Breast epithelium (tissue), 4 donors: Measurements from ENCODE around the gene IL19. TPM values are rescaled to one million over a fixed set of nuclear protein-coding genes. Genes with fewer than 3 reads are reported as not detected.

Source experiments
- DNase-seq, 2 donors: peaks; one replicate each; pipeline ENCODE4 v3.0.0-alpha.2; 2019; ENCODE audit warnings: low spot score in 2 of 2
- H3K27ac ChIP-seq, 2 donors: fragments of 200-600 bp; sonication (generic) in 1 of 2; one replicate each; pipeline ENCODE4 v1.5.1; 2016 to 2019; ENCODE audit warnings: mild to moderate bottlenecking in 1 of 2
- H3K27me3 ChIP-seq, 2 donors: fragments of 200-600 bp; sonication (generic) in 1 of 2; one replicate each; pipeline versions ENCODE4 v1.5.1 to v1.6.0; 2017 to 2019; ENCODE audit warnings: control low read depth in 1 of 2, mild to moderate bottlenecking in 1 of 2
- H3K36me3 ChIP-seq: fragments of 200-600 bp; one replicate; pipeline ENCODE4 v1.5.1; 2019
- H3K4me1 ChIP-seq, 2 donors: fragments of 200-600 bp; sonication (generic); one replicate each; pipeline ENCODE4 v1.5.1; 2016 to 2019; ENCODE audit warnings: control low read depth in 1 of 2
- H3K4me3 ChIP-seq, 3 donors: fragments of 200-600 bp; sonication (generic); 1 replicate in 2 of 3; 2 replicates in 1 of 3; pipeline ENCODE4 v1.5.1; 2016 to 2019; ENCODE audit warnings: mild to moderate bottlenecking in 3 of 3, moderate library complexity in 2 of 3
- H3K9me3 ChIP-seq, 2 donors: fragments of 200-600 bp; sonication (generic) in 1 of 2; one replicate each; pipeline ENCODE4 v1.5.1; 2016 to 2019; ENCODE audit warnings: control low read depth in 1 of 2
- POLR2A ChIP-seq: fragments of 450-650 bp; IDR thresholded peaks from one replicate; pipeline ENCODE4 v1.6.1; 2016; ENCODE audit warnings: antibody characterized with exemption, mild to moderate bottlenecking, moderate library complexity
- POLR2AphosphoS5 ChIP-seq, 3 donors: sonication (generic); formaldehyde crosslinking; IDR thresholded peaks; one replicate each; pipeline ENCODE4 v1.6.1; 2017; ENCODE audit warnings: antibody characterized with exemption in 3 of 3
- intact Hi-C: fragments of 100-400 bp; cut with DNase I; formaldehyde crosslinking; loops from one replicate; pipeline ENCODE4 v1.15.1; 2023; ENCODE audit warnings: low total_unique reads
- total RNA-seq, 3 donors: library from RNA; depleted of rRNA; stranded (reverse); fragments of >200 nt; gene quantifications; one replicate each; pipeline ENCODE4 v1.1.0, GENCODE V29; 2016
- TF ChIP-seq, protein P1 (sequence below), 3 donors: fragments of 450-650 bp; IDR thresholded peaks; one replicate each; pipeline ENCODE4 v1.5.1; 2016 to 2017; ENCODE audit warnings: antibody characterized with exemption in 3 of 3, mild to moderate bottlenecking in 3 of 3, moderate library complexity in 3 of 3

Gene IL19
- total RNA-seq, 3 donors from 2014 or later: not detected

DNA sequence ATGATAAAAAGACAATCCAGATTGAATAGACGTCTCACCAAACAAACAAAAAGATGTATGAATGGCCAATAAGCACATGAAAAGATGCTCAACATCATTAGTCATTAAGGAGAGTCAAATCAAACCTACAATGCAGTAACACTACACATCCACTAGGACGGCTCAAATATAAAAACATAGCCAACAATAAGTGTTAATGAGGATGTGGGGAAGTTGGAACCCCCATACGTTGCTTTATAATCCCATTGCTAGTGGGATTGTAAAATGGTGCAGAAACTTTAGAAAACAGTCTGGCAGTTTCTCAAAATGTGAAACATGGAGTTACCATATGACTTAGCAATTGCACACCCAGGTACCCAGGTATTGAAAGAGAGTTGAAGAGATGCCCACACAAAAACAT, 112.0 kb downstream of the IL19 start:
- Histone ChIP-seq H3K36me3 (no peaks in the 10 kb centered on the region), H3K27ac (no peak overlapping the region), H3K27me3 (no peaks in the 10 kb centered on the region), H3K4me3 (no peak overlapping the region), H3K4me1 (no peaks in the 10 kb centered on the region), H3K9me3 (peaks cover 4 to 17% of the 10 kb centered on the region in 2 donors)
- intact Hi-C loops: no loop called here
- DNase-seq: no peak
- TF ChIP-seq POLR2AphosphoS5 (IDR thresholded peaks at IDR 0.05) (no peak), POLR2A (no peak)
- TF ChIP-seq, protein P1, sequence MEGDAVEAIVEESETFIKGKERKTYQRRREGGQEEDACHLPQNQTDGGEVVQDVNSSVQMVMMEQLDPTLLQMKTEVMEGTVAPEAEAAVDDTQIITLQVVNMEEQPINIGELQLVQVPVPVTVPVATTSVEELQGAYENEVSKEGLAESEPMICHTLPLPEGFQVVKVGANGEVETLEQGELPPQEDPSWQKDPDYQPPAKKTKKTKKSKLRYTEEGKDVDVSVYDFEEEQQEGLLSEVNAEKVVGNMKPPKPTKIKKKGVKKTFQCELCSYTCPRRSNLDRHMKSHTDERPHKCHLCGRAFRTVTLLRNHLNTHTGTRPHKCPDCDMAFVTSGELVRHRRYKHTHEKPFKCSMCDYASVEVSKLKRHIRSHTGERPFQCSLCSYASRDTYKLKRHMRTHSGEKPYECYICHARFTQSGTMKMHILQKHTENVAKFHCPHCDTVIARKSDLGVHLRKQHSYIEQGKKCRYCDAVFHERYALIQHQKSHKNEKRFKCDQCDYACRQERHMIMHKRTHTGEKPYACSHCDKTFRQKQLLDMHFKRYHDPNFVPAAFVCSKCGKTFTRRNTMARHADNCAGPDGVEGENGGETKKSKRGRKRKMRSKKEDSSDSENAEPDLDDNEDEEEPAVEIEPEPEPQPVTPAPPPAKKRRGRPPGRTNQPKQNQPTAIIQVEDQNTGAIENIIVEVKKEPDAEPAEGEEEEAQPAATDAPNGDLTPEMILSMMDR (IDR thresholded peaks at IDR 0.05): no peak

DNA sequence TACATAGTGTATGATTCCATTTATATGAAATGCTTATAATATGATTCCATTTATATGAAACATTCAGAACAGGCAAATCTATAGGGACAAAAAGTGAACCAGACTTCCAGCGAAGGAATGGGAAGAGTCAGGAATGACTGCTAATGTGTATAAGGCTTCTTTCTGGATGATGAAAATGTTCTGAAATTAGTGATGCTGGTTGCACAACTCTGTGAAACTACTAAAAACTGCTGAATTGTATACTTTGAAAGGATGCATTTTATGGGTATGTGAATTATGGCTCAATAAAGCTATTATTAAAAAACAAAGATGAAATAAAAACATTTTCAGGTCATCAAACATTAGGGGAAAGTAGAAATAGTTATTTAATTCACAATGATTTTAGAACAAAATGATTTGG, 112.6 kb downstream of the IL19 start:
- Histone ChIP-seq H3K4me1 (no peaks in the 10 kb centered on the region), H3K9me3 (peaks cover 4 to 11% of the 10 kb centered on the region in 2 donors), H3K27ac (no peak overlapping the region), H3K27me3 (no peaks in the 10 kb centered on the region), H3K36me3 (no peaks in the 10 kb centered on the region), H3K4me3 (no peak overlapping the region)
- TF ChIP-seq POLR2AphosphoS5 (IDR thresholded peaks at IDR 0.05) (no peak), POLR2A (no peak)
- TF ChIP-seq, protein P1 (IDR thresholded peaks at IDR 0.05): no peak
- DNase-seq: no peak
- intact Hi-C loops: no loop called here

DNA sequence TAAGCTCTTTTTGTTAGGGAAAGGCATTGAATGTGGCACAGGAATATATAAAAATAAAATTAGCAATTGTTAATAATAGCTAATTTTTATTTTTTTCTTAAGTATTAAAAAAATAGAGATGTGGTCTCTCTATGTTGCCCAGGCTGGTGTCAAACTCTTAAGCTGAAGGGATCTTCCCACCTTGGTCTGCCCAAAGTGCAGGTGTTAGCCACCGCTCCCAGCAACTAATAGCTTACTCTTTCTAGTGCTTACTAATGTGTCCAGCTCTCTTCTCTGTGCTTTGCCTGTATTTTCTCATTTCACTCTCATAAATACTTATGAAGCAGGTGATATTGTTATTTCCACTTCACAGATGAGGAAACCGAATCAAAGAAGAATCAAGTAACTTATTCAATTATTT, 113.3 kb downstream of the IL19 start:
- intact Hi-C loops: no loop called here
- Histone ChIP-seq H3K4me1 (no peaks in the 10 kb centered on the region), H3K27ac (no peak overlapping the region), H3K36me3 (no peaks in the 10 kb centered on the region), H3K27me3 (no peaks in the 10 kb centered on the region), H3K9me3 (peaks cover 0 to 4% of the 10 kb centered on the region in 2 donors), H3K4me3 (no peak overlapping the region)
- TF ChIP-seq POLR2A (no peak), POLR2AphosphoS5 (IDR thresholded peaks at IDR 0.05) (no peak)
- TF ChIP-seq, protein P1 (IDR thresholded peaks at IDR 0.05): no peak
- no peak for DNase-seq

DNA sequence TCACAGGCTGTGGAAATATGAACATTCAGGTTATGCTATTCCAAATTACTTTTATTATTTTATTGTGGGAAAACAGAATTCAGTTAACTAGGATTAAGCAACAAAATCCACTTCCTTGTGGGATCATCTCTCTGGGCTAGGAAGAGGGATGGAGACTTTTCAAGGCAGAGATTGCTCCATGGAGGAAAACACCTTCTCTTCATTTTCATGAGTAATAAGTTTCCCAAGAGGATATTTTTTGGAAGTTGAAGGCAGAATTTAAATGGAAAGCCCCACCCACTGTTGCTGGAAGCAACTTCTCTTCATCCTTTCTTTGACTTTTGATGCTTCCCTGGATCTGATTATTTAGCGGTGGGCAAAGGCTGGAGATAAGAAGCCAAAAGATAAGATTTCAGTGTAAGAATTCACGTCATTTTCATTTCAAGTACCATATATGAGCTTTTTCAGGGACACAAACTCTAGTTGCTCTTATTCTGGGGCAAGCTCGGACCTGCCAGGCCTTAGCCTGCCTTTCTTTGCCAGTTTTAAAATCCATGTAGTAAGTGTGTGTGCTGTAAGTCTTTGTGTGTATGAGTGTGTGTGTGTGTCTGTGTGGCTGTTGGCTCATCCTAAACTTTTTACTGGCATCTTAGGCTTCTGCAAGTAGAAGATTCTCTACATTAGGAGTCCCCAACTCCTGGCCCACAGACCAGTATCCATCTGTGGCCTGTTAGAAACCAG, 114.9 kb downstream of the IL19 start:
- TF ChIP-seq POLR2AphosphoS5 (IDR thresholded peaks at IDR 0.05): no peak
- TF ChIP-seq, protein P1 (IDR thresholded peaks at IDR 0.05): no peak
- no peak for TF ChIP-seq POLR2A
- Histone ChIP-seq H3K4me1 (no peaks in the 10 kb centered on the region), H3K27ac (peak overlapping the region; percentile 48 to 55), H3K27me3 (no peaks in the 10 kb centered on the region), H3K36me3 (no peaks in the 10 kb centered on the region), H3K4me3 (no peak overlapping the region), H3K9me3 (no peaks in the 10 kb centered on the region)
- DNase-seq: peak in 1 of 2 donors; percentile 54
- intact Hi-C loops: no loop called here

DNA sequence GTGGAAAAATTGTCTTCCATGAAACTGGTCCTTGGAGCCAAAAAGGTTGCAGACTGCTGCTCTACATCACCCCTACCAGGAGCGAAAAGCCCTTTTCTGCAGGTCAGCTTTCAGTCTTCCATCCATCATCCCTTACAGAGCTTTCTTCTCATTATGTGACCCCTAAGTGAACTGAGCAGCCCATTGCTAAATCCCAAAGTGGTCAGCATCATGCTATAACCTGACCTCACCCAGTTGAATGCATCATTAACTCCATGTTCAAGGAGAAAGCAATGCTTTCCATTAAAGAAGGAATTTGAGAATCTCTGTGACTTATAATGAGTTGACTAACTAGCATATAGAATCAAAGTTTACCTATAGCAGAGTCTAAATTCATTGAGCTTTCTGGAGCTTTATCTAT, 116.3 kb downstream of the IL19 start:
- Histone ChIP-seq H3K27me3 (no peaks in the 10 kb centered on the region), H3K4me1 (no peaks in the 10 kb centered on the region), H3K9me3 (no peaks in the 10 kb centered on the region), H3K4me3 (no peak overlapping the region), H3K27ac (no peak overlapping the region), H3K36me3 (no peaks in the 10 kb centered on the region)
- intact Hi-C loops: no loop called here
- DNase-seq: no peak
- TF ChIP-seq POLR2A (no peak), POLR2AphosphoS5 (IDR thresholded peaks at IDR 0.05) (no peak)
- TF ChIP-seq, protein P1 (IDR thresholded peaks at IDR 0.05): no peak
